ENCODE data around the gene SGIP1. TPM values are rescaled to one million over a fixed set of nuclear protein-coding genes. Genes with fewer than 3 reads are reported as not detected.

The SGIP1 gene
- total RNA-seq, 4 donors from 2014 or later, result 3.9 to 14.7 (median 6.5) TPM

DNA sequence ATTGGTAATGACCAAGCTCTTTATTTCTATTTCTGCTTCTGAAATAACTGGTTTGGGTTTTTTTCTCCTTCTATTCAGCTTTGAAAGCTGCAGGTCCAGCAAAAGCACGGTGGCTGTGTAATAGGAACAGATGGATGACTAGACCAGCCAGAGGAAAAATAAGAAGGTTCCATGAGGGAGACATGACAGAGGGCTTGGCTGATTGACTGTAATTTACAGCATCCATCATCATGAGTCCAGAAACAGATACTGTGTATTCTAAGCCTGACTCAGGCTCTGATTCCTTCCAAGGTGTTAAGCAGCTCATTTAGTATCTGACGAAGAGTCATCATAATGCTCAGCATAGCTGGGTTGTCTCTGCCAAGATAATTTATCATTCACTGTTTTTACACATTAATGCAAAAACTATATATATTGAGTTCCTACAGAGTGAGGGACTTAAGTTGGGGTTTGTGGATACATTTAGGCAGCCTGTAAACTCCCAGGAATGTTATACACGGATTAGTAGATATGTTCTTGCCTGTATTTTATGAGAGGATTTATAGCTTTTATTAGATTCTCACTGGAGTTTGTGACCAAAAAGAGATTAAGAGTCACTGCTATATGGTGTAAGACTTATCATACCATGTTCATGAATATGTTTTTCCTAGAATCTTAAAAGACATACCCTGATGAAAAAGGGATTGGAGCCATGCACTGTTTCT, 72.6 kb downstream of the SGIP1 start:
- H3K36me3 ChIP-seq, result no peaks in the 10 kb centered on the region
- no peak overlapping the region for H3K4me3 ChIP-seq
- no peak for TF ChIP-seq POLR2A (IDR thresholded peaks at IDR 0.05)
- TF ChIP-seq EP300 (IDR thresholded peaks at IDR 0.05), result no peak
- TF ChIP-seq, protein P1, sequence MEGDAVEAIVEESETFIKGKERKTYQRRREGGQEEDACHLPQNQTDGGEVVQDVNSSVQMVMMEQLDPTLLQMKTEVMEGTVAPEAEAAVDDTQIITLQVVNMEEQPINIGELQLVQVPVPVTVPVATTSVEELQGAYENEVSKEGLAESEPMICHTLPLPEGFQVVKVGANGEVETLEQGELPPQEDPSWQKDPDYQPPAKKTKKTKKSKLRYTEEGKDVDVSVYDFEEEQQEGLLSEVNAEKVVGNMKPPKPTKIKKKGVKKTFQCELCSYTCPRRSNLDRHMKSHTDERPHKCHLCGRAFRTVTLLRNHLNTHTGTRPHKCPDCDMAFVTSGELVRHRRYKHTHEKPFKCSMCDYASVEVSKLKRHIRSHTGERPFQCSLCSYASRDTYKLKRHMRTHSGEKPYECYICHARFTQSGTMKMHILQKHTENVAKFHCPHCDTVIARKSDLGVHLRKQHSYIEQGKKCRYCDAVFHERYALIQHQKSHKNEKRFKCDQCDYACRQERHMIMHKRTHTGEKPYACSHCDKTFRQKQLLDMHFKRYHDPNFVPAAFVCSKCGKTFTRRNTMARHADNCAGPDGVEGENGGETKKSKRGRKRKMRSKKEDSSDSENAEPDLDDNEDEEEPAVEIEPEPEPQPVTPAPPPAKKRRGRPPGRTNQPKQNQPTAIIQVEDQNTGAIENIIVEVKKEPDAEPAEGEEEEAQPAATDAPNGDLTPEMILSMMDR (IDR thresholded peaks at IDR 0.05), result no peak
- no peak overlapping the region for H3K27ac ChIP-seq
- H3K9me3 ChIP-seq, result no peaks in the 10 kb centered on the region
- H3K27me3 ChIP-seq, result no peaks in the 10 kb centered on the region
- H3K4me1 ChIP-seq, result no peaks in the 10 kb centered on the region
- 78 to 89% methylated on average over 3 of the region's 3 CpGs for WGBS, 2 donors
- DNase-seq (ENCODE audit: low spot score in 2 of 2), result no peak

GRCh38 chr1:66607458-66607857, 73.5 kb downstream of the SGIP1 start:
- 91 to 96% methylated on average over 2 of the region's 2 CpGs for WGBS, 2 donors
- Histone ChIP-seq H3K27me3 (no peaks in the 10 kb centered on the region), H3K4me3 (no peak overlapping the region), H3K27ac (no peak overlapping the region), H3K9me3 (no peaks in the 10 kb centered on the region), H3K36me3 (no peaks in the 10 kb centered on the region), H3K4me1 (no peaks in the 10 kb centered on the region)
- no peak for DNase-seq (ENCODE audit: low spot score in 2 of 2)
- TF ChIP-seq, protein P1 (IDR thresholded peaks at IDR 0.05), result no peak
- no peak for TF ChIP-seq POLR2A (IDR thresholded peaks at IDR 0.05)
- TF ChIP-seq EP300 (IDR thresholded peaks at IDR 0.05), result no peak

DNA sequence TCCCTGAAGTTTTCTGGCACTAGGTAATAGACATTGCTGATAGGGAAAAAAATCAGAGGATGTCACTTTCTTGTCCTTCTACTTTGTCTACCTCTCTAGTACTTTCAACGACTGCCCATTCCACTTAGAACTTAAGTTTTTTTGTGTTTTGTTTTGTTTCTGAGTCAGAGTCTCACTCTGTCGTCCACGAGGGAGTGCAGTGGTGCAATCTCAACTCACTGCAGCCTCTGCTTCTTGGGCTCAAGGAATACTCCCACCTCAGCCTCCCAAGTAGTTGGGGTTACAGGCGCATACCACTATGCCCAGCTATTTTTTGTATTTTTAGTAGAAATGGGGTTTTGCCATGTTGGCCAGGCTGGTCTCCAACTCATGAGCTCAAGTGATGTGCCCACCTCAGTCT, 79.2 kb downstream of the SGIP1 start:
- 77 to 84% methylated on average over 4 of the region's 4 CpGs for WGBS, 2 donors
- no peak overlapping the region for H3K27ac ChIP-seq
- no peak for DNase-seq (ENCODE audit: low spot score in 2 of 2)
- no peaks in the 10 kb centered on the region for H3K27me3 ChIP-seq
- TF ChIP-seq POLR2A (IDR thresholded peaks at IDR 0.05), result no peak
- TF ChIP-seq EP300 (IDR thresholded peaks at IDR 0.05), result no peak
- TF ChIP-seq, protein P1 (IDR thresholded peaks at IDR 0.05), result no peak
- H3K9me3 ChIP-seq, result no peaks in the 10 kb centered on the region
- no peak overlapping the region for H3K4me3 ChIP-seq
- H3K36me3 ChIP-seq, result no peaks in the 10 kb centered on the region
- H3K4me1 ChIP-seq, result no peaks in the 10 kb centered on the region

GRCh38 chr1:66617362-66618184, 83.6 kb downstream of the SGIP1 start:
- Histone ChIP-seq H3K4me1 (no peaks in the 10 kb centered on the region), H3K4me3 (no peak overlapping the region), H3K9me3 (peaks cover 0 to 8% (median 0%) of the 10 kb centered on the region in 4 donors), H3K36me3 (no peaks in the 10 kb centered on the region), H3K27me3 (no peaks in the 10 kb centered on the region), H3K27ac (no peak overlapping the region)
- DNase-seq (ENCODE audit: low spot score in 2 of 2), result no peak
- TF ChIP-seq, protein P1 (IDR thresholded peaks at IDR 0.05), result no peak
- TF ChIP-seq EP300 (IDR thresholded peaks at IDR 0.05) (no peak), POLR2A (IDR thresholded peaks at IDR 0.05) (no peak)
- 86 to 88% methylated on average over 4 of the region's 4 CpGs for WGBS, 2 donors

GRCh38 chr1:66618390-66618789, 84.4 kb downstream of the SGIP1 start:
- no peaks in the 10 kb centered on the region for H3K36me3 ChIP-seq
- no peak overlapping the region for H3K4me3 ChIP-seq
- DNase-seq (ENCODE audit: low spot score in 2 of 2), result no peak
- no peaks in the 10 kb centered on the region for H3K27me3 ChIP-seq
- H3K27ac ChIP-seq, result no peak overlapping the region
- H3K9me3 ChIP-seq, result peaks cover 0 to 8% (median 0%) of the 10 kb centered on the region in 4 donors
- TF ChIP-seq EP300 (IDR thresholded peaks at IDR 0.05) (no peak), POLR2A (IDR thresholded peaks at IDR 0.05) (no peak)
- TF ChIP-seq, protein P1 (IDR thresholded peaks at IDR 0.05), result no peak
- no peaks in the 10 kb centered on the region for H3K4me1 ChIP-seq
